Measurements from ENCODE around the gene CADM4. TPM values are rescaled to one million over a fixed set of nuclear protein-coding genes. Genes with fewer than 3 reads are reported as not detected.
"Not testable (repeated sequence)": the region's sequence is repeated elsewhere in the genome, so short reads cannot be mapped to it uniquely, and the experiment has no call there.

Gene CADM4
- total RNA-seq, 1 donor from 2014 or later = 0.44 TPM

GRCh38 chr19:43651758-43652545 lies 12.3 kb upstream of the CADM4 start:
- intact Hi-C loops (cut with micrococcal nuclease) = loop anchor here (1.0 kb wide), 1 partner anchor 97 kb away; no protein-coding TSS in a partner anchor
- no peaks in the 10 kb centered on the region for H3K9me3 Mint-ChIP-seq
- no peaks in the 10 kb centered on the region for H3K27me3 Mint-ChIP-seq
- no peak overlapping the region for H3K27ac Mint-ChIP-seq
- H3K4me3 Mint-ChIP-seq = no peak overlapping the region
- H3K4me1 Mint-ChIP-seq = no peaks in the 10 kb centered on the region
- peak; percentile 83 for DNase-seq
- H3K36me3 Mint-ChIP-seq (ENCODE audit: low read depth) = peaks cover 50% of the 10 kb centered on the region

- peaks cover 44% of the 10 kb centered on the region for H3K36me3 Mint-ChIP-seq (ENCODE audit: low read depth)
- intact Hi-C loops (cut with micrococcal nuclease); H3K27me3 Mint-ChIP-seq; DNase-seq; H3K4me1 Mint-ChIP-seq; H3K9me3 Mint-ChIP-seq; H3K27ac Mint-ChIP-seq; H3K4me3 Mint-ChIP-seq: not testable (repeated sequence)
These were observed 10.6 kb upstream of the CADM4 start for GRCh38 chr19:43650276-43650675.

GRCh38 chr19:43649514-43649913 lies 9.9 kb upstream of the CADM4 start:
- no peak for DNase-seq
- H3K4me1 Mint-ChIP-seq = peaks cover 1% of the 10 kb centered on the region
- intact Hi-C loops (cut with micrococcal nuclease) = no loop called here
- no peaks in the 10 kb centered on the region for H3K9me3 Mint-ChIP-seq
- H3K27ac Mint-ChIP-seq = no peak overlapping the region
- no peak overlapping the region for H3K4me3 Mint-ChIP-seq
- peaks cover 39% of the 10 kb centered on the region for H3K36me3 Mint-ChIP-seq (ENCODE audit: low read depth)
- H3K27me3 Mint-ChIP-seq = no peaks in the 10 kb centered on the region

- Mint-ChIP-seq H3K27me3 (no peaks in the 10 kb centered on the region), H3K36me3 (ENCODE audit: low read depth) (peaks cover 36% of the 10 kb centered on the region), H3K4me3 (no peak overlapping the region)
These were observed 9.0 kb upstream of the CADM4 start for GRCh38 chr19:43648633-43649032.

GRCh38 chr19:43644181-43644580 lies 4.5 kb upstream of the CADM4 start:
- Mint-ChIP-seq H3K27me3 (peaks cover 19% of the 10 kb centered on the region), H3K27ac (no peak overlapping the region), H3K9me3 (no peaks in the 10 kb centered on the region), H3K36me3 (ENCODE audit: low read depth) (peaks cover 22% of the 10 kb centered on the region), H3K4me3 (no peak overlapping the region), H3K4me1 (peaks cover 8% of the 10 kb centered on the region)
- intact Hi-C loops (cut with micrococcal nuclease) = no loop called here
- no peak for DNase-seq

More at GRCh38 chr19:43648633-43649032, 9.0 kb upstream of the CADM4 start:
- Mint-ChIP-seq H3K4me1 (peaks cover 1% of the 10 kb centered on the region), H3K9me3 (no peaks in the 10 kb centered on the region), H3K27ac (no peak overlapping the region)
- intact Hi-C loops (cut with micrococcal nuclease) = no loop called here
- no peak for DNase-seq

- Mint-ChIP-seq H3K9me3 (no peaks in the 10 kb centered on the region), H3K4me3 (no peak overlapping the region), H3K36me3 (ENCODE audit: low read depth) (peaks cover 20% of the 10 kb centered on the region), H3K27me3 (peaks cover 27% of the 10 kb centered on the region), H3K27ac (no peak overlapping the region), H3K4me1 (peaks cover 13% of the 10 kb centered on the region)
- DNase-seq = no peak
- intact Hi-C loops (cut with micrococcal nuclease) = no loop called here
These were observed 3.7 kb upstream of the CADM4 start for GRCh38 chr19:43643326-43643725.

- H3K9me3 Mint-ChIP-seq = no peaks in the 10 kb centered on the region
- H3K27ac Mint-ChIP-seq = no peak overlapping the region
- intact Hi-C loops (cut with micrococcal nuclease) = no loop called here
- H3K36me3 Mint-ChIP-seq (ENCODE audit: low read depth) = peaks cover 16% of the 10 kb centered on the region
- no peak overlapping the region for H3K4me3 Mint-ChIP-seq
- DNase-seq = no peak
- H3K4me1 Mint-ChIP-seq = peaks cover 17% of the 10 kb centered on the region
- peaks cover 35% of the 10 kb centered on the region for H3K27me3 Mint-ChIP-seq
These were observed 2.9 kb upstream of the CADM4 start for GRCh38 chr19:43642531-43642930.

- Mint-ChIP-seq H3K27me3 (peaks cover 42% of the 10 kb centered on the region), H3K4me1 (peaks cover 17% of the 10 kb centered on the region), H3K27ac (peak overlapping the region; percentile 7), H3K4me3 (peak overlapping the region; percentile 39), H3K9me3 (no peaks in the 10 kb centered on the region), H3K36me3 (ENCODE audit: low read depth) (peaks cover 7% of the 10 kb centered on the region)
- intact Hi-C loops (cut with micrococcal nuclease) = no loop called here
- no peak for DNase-seq
These were observed 1.7 kb upstream of the CADM4 start for GRCh38 chr19:43641333-43641732.

- no peak for DNase-seq
- peaks cover 17% of the 10 kb centered on the region for H3K4me1 Mint-ChIP-seq
- peaks cover 4% of the 10 kb centered on the region for H3K36me3 Mint-ChIP-seq (ENCODE audit: low read depth)
- peak overlapping the region; percentile 62 for H3K27ac Mint-ChIP-seq
- no peaks in the 10 kb centered on the region for H3K9me3 Mint-ChIP-seq
- peak overlapping the region; percentile 80 for H3K4me3 Mint-ChIP-seq
- H3K27me3 Mint-ChIP-seq = peaks cover 44% of the 10 kb centered on the region
- intact Hi-C loops (cut with micrococcal nuclease) = no loop called here
These were observed 741 bp upstream of the CADM4 start for GRCh38 chr19:43640424-43640757.

- Mint-ChIP-seq H3K4me3 (peak overlapping the region; percentile 83), H3K27ac (peak overlapping the region; percentile 38), H3K36me3 (ENCODE audit: low read depth) (peaks cover 4% of the 10 kb centered on the region), H3K4me1 (peaks cover 18% of the 10 kb centered on the region), H3K27me3 (peaks cover 48% of the 10 kb centered on the region), H3K9me3 (no peaks in the 10 kb centered on the region)
- intact Hi-C loops (cut with micrococcal nuclease) = no loop called here
- no peak for DNase-seq
These were observed 593 bp downstream of the CADM4 start for GRCh38 chr19:43638995-43639518.

- Mint-ChIP-seq H3K27ac (no peak overlapping the region), H3K4me1 (peaks cover 18% of the 10 kb centered on the region), H3K9me3 (no peaks in the 10 kb centered on the region), H3K4me3 (peak overlapping the region; percentile 83), H3K36me3 (ENCODE audit: low read depth) (peaks cover 4% of the 10 kb centered on the region), H3K27me3 (peaks cover 48% of the 10 kb centered on the region)
- no peak for DNase-seq
- intact Hi-C loops (cut with micrococcal nuclease) = no loop called here
These were observed 1.2 kb downstream of the CADM4 start for GRCh38 chr19:43638214-43638994.

- DNase-seq = no peak
- peaks cover 46% of the 10 kb centered on the region for H3K27me3 Mint-ChIP-seq
- no peak overlapping the region for H3K4me3 Mint-ChIP-seq
- no peaks in the 10 kb centered on the region for H3K9me3 Mint-ChIP-seq
- H3K4me1 Mint-ChIP-seq = peaks cover 18% of the 10 kb centered on the region
- intact Hi-C loops (cut with micrococcal nuclease) = no loop called here
- H3K36me3 Mint-ChIP-seq (ENCODE audit: low read depth) = peaks cover 4% of the 10 kb centered on the region
- H3K27ac Mint-ChIP-seq = no peak overlapping the region
These were observed 3.4 kb downstream of the CADM4 start for GRCh38 chr19:43636121-43636683.

- H3K36me3 Mint-ChIP-seq (ENCODE audit: low read depth); intact Hi-C loops (cut with micrococcal nuclease); DNase-seq; H3K4me3 Mint-ChIP-seq; H3K27ac Mint-ChIP-seq; H3K9me3 Mint-ChIP-seq: not testable (repeated sequence)
- H3K4me1 Mint-ChIP-seq = peaks cover 17% of the 10 kb centered on the region
- peaks cover 44% of the 10 kb centered on the region for H3K27me3 Mint-ChIP-seq
These were observed 4.1 kb downstream of the CADM4 start for GRCh38 chr19:43635561-43635940.

Data from activated CD4-positive, alpha-beta T cell treated with anti-CD3 and anti-CD28 coated beads, Interleukin-2, amount 10 ng/mL, durations not matched to agents 24 days and 14 days (primary cell).